Effector CD4-positive, alpha-beta T cell (primary cell): ENCODE results near the gene EMC10.

Experiments used
- DNase-seq: peaks from one replicate; pipeline ENCODE4 v3.0.0-alpha.2; 2020

Gene EMC10

GRCh38 chr19:50479761-50480251, 3.5 kb downstream of the EMC10 start:
- no peak for DNase-seq

GRCh38 chr19:50480281-50481111, 4.2 kb downstream of the EMC10 start:
- DNase-seq, result no peak

GRCh38 chr19:50481351-50482149, 5.2 kb downstream of the EMC10 start:
- DNase-seq, result no peak

GRCh38 chr19:50482271-50482855, 6.1 kb downstream of the EMC10 start:
- no peak for DNase-seq

- no peak for DNase-seq
Measured at GRCh38 chr19:50482916-50483315, 6.6 kb downstream of the EMC10 start.

GRCh38 chr19:50485284-50485955, 9.1 kb downstream of the EMC10 start:
- DNase-seq, result no peak

GRCh38 chr19:50486823-50487515, 10.7 kb downstream of the EMC10 start:
- peak; percentile 34 for DNase-seq

GRCh38 chr19:50488389-50489194, 12.3 kb downstream of the EMC10 start:
- no peak for DNase-seq

- DNase-seq, result no peak
Measured at GRCh38 chr19:50489461-50490011, 13.2 kb downstream of the EMC10 start.

- DNase-seq, result no peak
Measured at GRCh38 chr19:50490411-50490811, 14.1 kb downstream of the EMC10 start.

- DNase-seq, result no peak
Measured at GRCh38 chr19:50490991-50491472, 14.7 kb downstream of the EMC10 start.

- no peak for DNase-seq
Measured at GRCh38 chr19:50492303-50493052, 16.2 kb downstream of the EMC10 start.

- DNase-seq, result no peak
Measured at GRCh38 chr19:50493171-50493570, 16.9 kb downstream of the EMC10 start.

- DNase-seq, result no peak
Measured at GRCh38 chr19:50494186-50495019, 18.1 kb downstream of the EMC10 start.

- DNase-seq, result no peak
Measured at GRCh38 chr19:50495020-50495531, 18.8 kb downstream of the EMC10 start.

GRCh38 chr19:50496189-50497021, 20.1 kb downstream of the EMC10 start:
- DNase-seq, result no peak

GRCh38 chr19:50497022-50497405, 20.7 kb downstream of the EMC10 start:
- no peak for DNase-seq
